SK-N-SH treated with all-trans-retinoic acid at 6 μM for 48 hours (cell line): ENCODE measurements around the gene MAN1A2.

Experiments
- CSDC2 ChIP-seq: fragments of 250-450 bp; sonication (Bioruptor Pico); IDR thresholded peaks from 2 replicates; pipeline ENCODE4 v1.5.0; 2020; ENCODE audit warnings: mild to moderate bottlenecking, moderate library complexity
- ZNF565 ChIP-seq: fragments of 450-650 bp; formaldehyde crosslinking; conservative IDR thresholded peaks from 2 replicates; pipeline ENCODE4 v1.5.0; 2020; ENCODE audit warnings: low read depth, mild to moderate bottlenecking, moderate library complexity

GRCh38 chr1:117479086-117479485 is 111.8 kb downstream of the MAN1A2 start:
- no peak for TF ChIP-seq CSDC2
- TF ChIP-seq ZNF565 (CRISPR knock-in tag): no peak
